SU-DHL-6 (cell line): ENCODE results near the gene OSBP2.

Experiments used
- H2AFZ ChIP-seq: fragments of 200-600 bp; sonication (generic); 2 replicates; pipeline ENCODE4 v1.6.1; 2014; ENCODE audit warnings: low read depth, mild to moderate bottlenecking, moderate library complexity, mixed read lengths, antibody characterized with exemption, low read length; ENCODE audit not compliant: severe bottlenecking
- H3F3A ChIP-seq: fragments of 200-600 bp; shearing (Covaris generic); 2 replicates; pipeline ENCODE4 v1.6.0; 2016; ENCODE audit warnings: antibody characterized with exemption, mild to moderate bottlenecking; ENCODE audit not compliant: insufficient read depth
- H3K27ac ChIP-seq: fragments of 200-600 bp; sonication (generic); 2 replicates; pipeline ENCODE4 v1.5.1; 2016; ENCODE audit warnings: low read depth, mild to moderate bottlenecking, low read length, moderate library complexity, mixed read lengths
- H3K27me3 ChIP-seq: fragments of 200-600 bp; sonication (generic), shearing (Covaris generic); 2 replicates; pipeline ENCODE4 v1.6.0; 2014; ENCODE audit warnings: mild to moderate bottlenecking, low read length
- H3K36me3 ChIP-seq: fragments of 200-600 bp; sonication (generic); 2 replicates; pipeline ENCODE4 v1.6.1; 2014; ENCODE audit warnings: mild to moderate bottlenecking, low read length, mixed read lengths
- H3K4me2 ChIP-seq: fragments of 300-600, 200-600 bp; shearing (Covaris generic), sonication (generic); 2 replicates; pipeline ENCODE4 v1.6.0; 2014; ENCODE audit warnings: low read length, low read depth, mild to moderate bottlenecking; ENCODE audit not compliant: poor library complexity, severe bottlenecking
- H3K4me3 ChIP-seq: fragments of 200-600 bp; sonication (generic); 2 replicates; pipeline ENCODE4 v1.5.1; 2014; ENCODE audit warnings: antibody characterized with exemption, low read length, mild to moderate bottlenecking, mixed read lengths; ENCODE audit not compliant: insufficient read depth, poor library complexity, severe bottlenecking
- H3K79me2 ChIP-seq: fragments of 200-600 bp; sonication (generic); 2 replicates; pipeline ENCODE4 v1.6.1; 2014; ENCODE audit warnings: mild to moderate bottlenecking, low read length, moderate library complexity; ENCODE audit not compliant: insufficient read depth
- H3K9ac ChIP-seq: fragments of 200-600 bp; sonication (generic); 2 replicates; pipeline ENCODE4 v1.7.0; 2014; ENCODE audit warnings: mild to moderate bottlenecking, low read length
- H3K9me2 ChIP-seq: fragments of 200-600 bp; sonication (generic); replicated peaks from 2 replicates; pipeline ENCODE4 v1.6.1; 2014; ENCODE audit warnings: low read length; ENCODE audit not compliant: insufficient read depth
- H3K9me3 ChIP-seq: fragments of 200-600 bp; sonication (generic); 2 replicates; pipeline ENCODE4 v1.6.1; 2014; ENCODE audit warnings: low read length, mixed read lengths; ENCODE audit not compliant: insufficient read depth
- H4K20me1 ChIP-seq: fragments of 200-600 bp; sonication (generic); 2 replicates; pipeline ENCODE4 v1.6.1; 2014; ENCODE audit warnings: low read depth, mild to moderate bottlenecking, antibody characterized with exemption, low read length, moderate library complexity, mixed read lengths
- EZH2phosphoT487 ChIP-seq: fragments of 200-600 bp; sonication (generic), shearing (Covaris generic); conservative IDR thresholded peaks from 2 replicates; pipeline ENCODE4 v1.6.1; 2018; ENCODE audit warnings: mild to moderate bottlenecking, antibody characterized with exemption, low read length, moderate library complexity, mixed read lengths
- TF ChIP-seq, protein P1 (sequence below): fragments of 200-600 bp; sonication (generic); IDR thresholded peaks from one replicate; pipeline ENCODE4 v1.5.1; 2017; ENCODE audit warnings: antibody characterized with exemption, mild to moderate bottlenecking, low read length, moderate library complexity; ENCODE audit not compliant: insufficient read depth, poor library complexity, severe bottlenecking

OSBP2 gene

DNA sequence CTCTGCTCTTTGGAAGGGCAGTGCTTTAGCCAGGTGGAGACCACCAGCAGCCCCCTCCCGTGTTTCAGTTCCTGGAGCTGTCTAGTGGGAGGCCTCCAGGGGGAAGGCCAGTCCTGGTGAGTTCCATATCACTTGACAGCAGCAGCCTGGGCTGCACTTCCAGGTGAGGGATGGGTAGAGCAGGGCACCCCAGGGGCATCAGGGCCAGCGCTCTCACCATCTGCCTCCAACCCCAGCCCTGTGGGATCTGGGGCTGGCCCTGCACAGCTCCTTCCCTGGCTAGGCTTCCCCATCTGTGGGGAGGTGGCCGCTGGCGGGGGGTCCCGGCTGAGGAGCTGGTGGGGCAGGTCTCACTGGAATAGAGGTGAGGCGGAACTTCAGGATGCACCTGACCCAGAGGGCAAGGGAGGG is 213.4 kb downstream of the OSBP2 start:
- Histone ChIP-seq H3K9me3 (no peaks in the 10 kb centered on the region), H2AFZ (no peak overlapping the region), H3F3A (no peaks in the 10 kb centered on the region), H3K27ac (no peak overlapping the region), H3K79me2 (no peaks in the 10 kb centered on the region), H3K4me2 (no peak overlapping the region), H3K9ac (no peak overlapping the region), H3K9me2 (no peaks in the 10 kb centered on the region), H4K20me1 (no peaks in the 10 kb centered on the region), H3K27me3 (no peaks in the 10 kb centered on the region), H3K36me3 (no peaks in the 10 kb centered on the region), H3K4me3 (no peak overlapping the region)
- TF ChIP-seq, protein P1, sequence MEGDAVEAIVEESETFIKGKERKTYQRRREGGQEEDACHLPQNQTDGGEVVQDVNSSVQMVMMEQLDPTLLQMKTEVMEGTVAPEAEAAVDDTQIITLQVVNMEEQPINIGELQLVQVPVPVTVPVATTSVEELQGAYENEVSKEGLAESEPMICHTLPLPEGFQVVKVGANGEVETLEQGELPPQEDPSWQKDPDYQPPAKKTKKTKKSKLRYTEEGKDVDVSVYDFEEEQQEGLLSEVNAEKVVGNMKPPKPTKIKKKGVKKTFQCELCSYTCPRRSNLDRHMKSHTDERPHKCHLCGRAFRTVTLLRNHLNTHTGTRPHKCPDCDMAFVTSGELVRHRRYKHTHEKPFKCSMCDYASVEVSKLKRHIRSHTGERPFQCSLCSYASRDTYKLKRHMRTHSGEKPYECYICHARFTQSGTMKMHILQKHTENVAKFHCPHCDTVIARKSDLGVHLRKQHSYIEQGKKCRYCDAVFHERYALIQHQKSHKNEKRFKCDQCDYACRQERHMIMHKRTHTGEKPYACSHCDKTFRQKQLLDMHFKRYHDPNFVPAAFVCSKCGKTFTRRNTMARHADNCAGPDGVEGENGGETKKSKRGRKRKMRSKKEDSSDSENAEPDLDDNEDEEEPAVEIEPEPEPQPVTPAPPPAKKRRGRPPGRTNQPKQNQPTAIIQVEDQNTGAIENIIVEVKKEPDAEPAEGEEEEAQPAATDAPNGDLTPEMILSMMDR, result no peak
- no peak for TF ChIP-seq EZH2phosphoT487

DNA sequence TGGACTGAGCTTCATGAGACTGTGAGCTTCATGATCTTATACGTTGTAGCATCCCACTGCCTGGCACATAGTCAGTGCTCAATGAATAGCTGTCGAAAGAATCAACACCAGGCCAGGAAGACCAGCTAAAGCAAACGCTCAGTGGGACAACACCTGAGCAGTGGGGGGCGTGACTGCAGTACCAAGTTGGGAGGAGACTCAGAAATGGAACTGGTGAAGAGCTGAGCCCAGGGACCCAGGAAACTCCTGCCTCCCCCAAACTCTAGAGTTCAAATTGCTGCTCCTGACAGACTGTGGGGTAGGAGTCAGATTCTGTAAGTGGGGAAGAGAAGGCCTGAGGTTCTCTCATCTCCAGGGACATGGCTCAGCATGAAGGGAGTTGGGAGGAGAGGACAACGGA is 214.6 kb downstream of the OSBP2 start:
- no peak overlapping the region for H3K9ac ChIP-seq
- no peak overlapping the region for H3K27ac ChIP-seq
- no peaks in the 10 kb centered on the region for H3K36me3 ChIP-seq
- H4K20me1 ChIP-seq, result no peaks in the 10 kb centered on the region
- no peaks in the 10 kb centered on the region for H3F3A ChIP-seq
- H3K9me2 ChIP-seq, result no peaks in the 10 kb centered on the region
- no peak for TF ChIP-seq EZH2phosphoT487
- TF ChIP-seq, protein P1, result no peak
- H3K4me2 ChIP-seq, result no peak overlapping the region
- no peak overlapping the region for H2AFZ ChIP-seq
- no peak overlapping the region for H3K4me3 ChIP-seq
- H3K27me3 ChIP-seq, result no peaks in the 10 kb centered on the region
- no peaks in the 10 kb centered on the region for H3K79me2 ChIP-seq
- no peaks in the 10 kb centered on the region for H3K9me3 ChIP-seq

DNA sequence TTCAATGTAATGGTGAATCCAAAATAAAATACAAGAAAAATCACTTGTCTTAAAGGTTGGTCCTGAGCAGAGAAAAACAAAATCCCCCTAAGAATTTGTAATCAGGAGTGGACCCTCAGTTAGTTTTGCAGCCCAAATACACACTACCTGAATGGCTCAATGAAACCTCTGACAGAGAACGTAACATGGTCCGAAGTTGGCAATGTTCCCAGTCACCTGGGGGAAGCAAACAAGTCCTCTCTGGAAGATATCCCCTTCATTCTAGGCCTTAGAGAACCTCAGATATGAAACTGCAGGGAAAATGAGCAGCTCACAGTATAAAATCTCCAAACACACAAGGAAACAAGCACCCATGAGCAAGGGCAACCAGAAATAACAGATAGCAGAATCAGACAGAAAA is 215.7 kb downstream of the OSBP2 start:
- TF ChIP-seq EZH2phosphoT487, result no peak
- TF ChIP-seq, protein P1, result no peak
- H3K9me3 ChIP-seq, result no peaks in the 10 kb centered on the region
- H3K79me2 ChIP-seq, result no peaks in the 10 kb centered on the region
- H3K36me3 ChIP-seq, result no peaks in the 10 kb centered on the region
- no peaks in the 10 kb centered on the region for H3K9me2 ChIP-seq
- no peak overlapping the region for H3K4me3 ChIP-seq
- H2AFZ ChIP-seq, result no peak overlapping the region
- H3F3A ChIP-seq, result no peaks in the 10 kb centered on the region
- no peak overlapping the region for H3K4me2 ChIP-seq
- H3K27me3 ChIP-seq, result no peaks in the 10 kb centered on the region
- no peak overlapping the region for H3K27ac ChIP-seq
- H3K9ac ChIP-seq, result no peak overlapping the region
- H4K20me1 ChIP-seq, result no peaks in the 10 kb centered on the region

DNA sequence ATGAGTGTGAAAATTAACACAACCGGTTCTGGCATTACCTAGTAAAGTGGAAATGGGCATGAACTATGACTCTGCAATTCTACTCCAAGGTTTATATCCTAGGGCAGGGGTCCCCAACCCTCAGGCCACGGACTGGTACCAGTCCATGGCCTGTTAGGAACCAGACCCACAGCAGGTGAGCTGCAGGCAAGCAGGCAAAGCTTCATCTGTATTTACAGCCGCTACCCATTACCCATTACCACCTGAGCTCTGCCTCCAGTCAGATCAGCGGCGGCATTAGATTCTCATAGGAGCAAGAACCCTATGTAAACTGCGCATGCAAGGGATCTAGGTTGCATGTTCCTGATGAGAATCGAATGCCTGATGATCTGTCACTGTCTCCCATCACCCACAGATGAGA is 224.1 kb downstream of the OSBP2 start:
- Histone ChIP-seq H3K27me3 (no peaks in the 10 kb centered on the region), H3K9me3 (peaks cover 4% of the 10 kb centered on the region; the same call in 1 of the 2 replicates), H3K9me2 (no peaks in the 10 kb centered on the region), H3K27ac (no peak overlapping the region), H3K4me2 (no peak overlapping the region), H2AFZ (no peak overlapping the region), H3K79me2 (no peaks in the 10 kb centered on the region), H3K4me3 (no peak overlapping the region), H4K20me1 (no peaks in the 10 kb centered on the region), H3K9ac (no peak overlapping the region), H3F3A (no peaks in the 10 kb centered on the region), H3K36me3 (no peaks in the 10 kb centered on the region)
- TF ChIP-seq, protein P1, result no peak
- no peak for TF ChIP-seq EZH2phosphoT487
